Measurements from ENCODE around the gene DIDO1. TPM values are rescaled to one million over a fixed set of nuclear protein-coding genes. Genes with fewer than 3 reads are reported as not detected.
A peak's percentile ranks its signal among the peaks of the same experiment; 100 is the strongest.

The DIDO1 gene
- 10 to 100 TPM; 51.4 to 51.5 TPM for total RNA-seq

DNA sequence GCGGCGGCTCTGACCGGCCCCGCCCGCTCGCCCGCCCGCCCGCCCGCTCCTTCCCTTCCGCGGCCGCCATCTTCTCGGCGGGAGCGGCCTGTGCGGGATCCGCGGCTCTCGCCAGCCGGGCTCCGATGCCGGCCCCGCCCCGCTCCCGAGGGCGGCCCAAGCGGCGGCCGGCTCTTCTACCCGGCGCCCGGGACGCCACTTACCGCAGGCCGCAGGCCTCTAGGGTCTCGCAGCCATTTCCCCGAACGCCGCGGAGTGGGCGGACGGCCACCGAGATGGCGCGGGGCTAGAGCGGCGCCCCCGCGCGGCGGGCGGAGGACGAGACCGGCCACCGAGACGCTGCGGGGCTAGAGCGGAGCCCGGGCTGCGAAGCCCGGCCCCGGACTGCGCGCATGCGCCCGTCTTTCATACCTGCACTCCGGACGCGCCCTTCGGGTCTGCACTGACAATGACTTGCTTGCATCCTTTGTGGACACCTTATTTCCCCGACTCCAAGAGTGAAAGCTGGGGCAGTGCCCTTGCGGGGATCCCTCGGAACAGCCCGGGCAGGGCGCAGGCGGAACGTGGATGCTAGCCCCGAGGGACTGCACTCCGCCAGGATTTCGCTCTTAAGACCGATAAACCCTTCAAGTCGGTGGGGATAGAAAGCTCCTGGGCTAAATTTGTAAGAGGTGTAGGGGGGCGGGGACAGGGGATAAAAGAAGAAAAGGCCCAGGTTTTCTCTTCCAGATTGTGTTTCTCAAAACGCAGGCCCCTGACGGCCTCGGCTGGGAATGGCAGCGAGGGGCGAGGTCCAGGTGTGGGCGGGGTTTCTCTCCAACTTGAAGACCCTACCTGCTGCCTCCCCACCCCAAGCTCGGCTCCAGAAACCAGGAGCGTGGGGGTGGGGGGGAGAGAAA, at the start of gene DIDO1:
DIDO1 (minus strand) TSS at position 277 of the 899 bp plus-strand sequence.
- no peaks in the 10 kb centered on the region for H3K9me3 Mint-ChIP-seq
- H3K4me3 Mint-ChIP-seq, result peak within 1 kb of the TSS; percentile 93
- H3K36me3 Mint-ChIP-seq (ENCODE audit: low read depth), result peaks cover 47% of the 10 kb centered on the region
- peak within 1 kb of the TSS; percentile 94 for H3K27ac Mint-ChIP-seq
- peak; percentile 71 for ATAC-seq (replicated peaks)
- no peaks in the 10 kb centered on the region for H3K27me3 Mint-ChIP-seq
- peaks cover 39% of the 10 kb centered on the region for H3K4me1 Mint-ChIP-seq

DNA sequence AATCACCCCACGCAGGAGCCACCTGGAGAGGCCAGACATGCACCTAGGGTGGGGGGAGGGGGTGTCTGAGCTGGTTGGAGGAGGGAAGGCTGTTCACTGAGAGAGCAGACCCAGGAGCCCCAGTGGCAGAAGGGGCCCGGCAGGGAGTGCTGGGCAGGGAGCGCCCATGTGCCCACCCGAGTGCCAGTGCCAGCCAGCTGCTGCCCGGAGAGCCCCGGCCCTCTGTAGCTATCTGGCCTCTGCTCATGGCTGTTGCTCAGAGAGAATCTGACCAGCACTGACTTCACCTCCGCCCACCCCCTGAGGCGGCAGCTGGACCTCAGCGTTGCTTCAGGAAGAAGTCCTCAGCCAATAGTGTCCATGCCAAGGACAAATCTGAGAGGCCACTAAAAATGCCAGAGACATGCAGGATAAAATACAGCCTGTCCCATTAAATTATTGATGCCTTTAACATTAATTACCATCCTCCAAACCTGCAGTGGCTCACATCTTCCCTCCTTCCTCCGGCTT, 49.0 kb upstream of the DIDO1 start:
- Mint-ChIP-seq H3K9me3 (no peaks in the 10 kb centered on the region), H3K4me1 (peaks cover 13% of the 10 kb centered on the region), H3K4me3 (no peak overlapping the region), H3K27ac (no peak overlapping the region), H3K36me3 (ENCODE audit: low read depth) (no peaks in the 10 kb centered on the region), H3K27me3 (peaks cover 33% of the 10 kb centered on the region)
- ATAC-seq (replicated peaks), result no peak

DNA sequence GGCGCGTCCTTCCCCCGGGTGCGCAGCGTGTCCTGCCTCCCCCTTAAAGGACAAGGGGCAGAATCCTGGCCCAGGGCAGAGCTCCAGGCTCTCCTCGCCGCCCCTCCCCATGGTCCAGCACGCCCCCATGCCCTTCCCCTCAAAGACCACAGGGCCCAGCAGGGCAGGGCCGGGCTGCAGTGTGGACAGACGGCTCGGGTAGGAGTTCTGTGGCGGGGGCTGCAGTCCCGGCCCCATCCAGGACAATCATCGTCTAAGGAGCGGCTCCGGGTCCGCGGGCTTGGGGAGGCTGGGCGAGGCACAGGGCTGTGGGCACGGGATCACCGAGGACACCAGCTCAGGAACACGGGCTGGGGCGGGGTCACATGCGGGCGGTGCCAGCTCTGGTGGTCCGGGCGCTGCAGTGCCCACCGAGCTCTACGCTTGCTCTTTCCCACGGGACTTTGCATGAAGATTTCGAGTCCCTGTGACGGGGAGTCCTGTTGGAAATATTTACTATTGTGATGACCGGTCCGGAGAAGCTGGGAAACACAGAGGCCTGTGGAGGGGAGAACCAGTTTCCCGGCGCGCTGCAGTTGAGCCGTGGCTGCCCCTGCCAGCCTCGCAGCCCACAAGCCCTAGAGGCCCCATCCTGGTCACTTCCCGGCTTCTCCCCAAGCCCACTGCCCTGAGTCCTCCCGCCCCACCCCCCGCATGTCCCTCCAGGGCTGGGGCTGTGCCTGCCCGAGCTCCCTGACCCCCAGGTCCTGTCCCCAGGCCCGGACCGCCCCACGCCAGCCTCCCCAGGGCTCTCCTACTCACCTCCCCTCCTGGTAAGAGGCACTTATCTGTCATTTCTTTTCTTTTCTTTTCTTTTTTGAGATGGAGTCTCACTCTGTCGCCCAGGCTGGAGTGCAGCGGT, 46.8 kb upstream of the DIDO1 start:
- Mint-ChIP-seq H3K4me1 (peaks cover 13% of the 10 kb centered on the region), H3K27ac (peak overlapping the region; percentile 19), H3K27me3 (peaks cover 30% of the 10 kb centered on the region), H3K4me3 (peak overlapping the region; percentile 3), H3K36me3 (ENCODE audit: low read depth) (no peaks in the 10 kb centered on the region), H3K9me3 (no peaks in the 10 kb centered on the region)
- no peak for ATAC-seq (replicated peaks)

DNA sequence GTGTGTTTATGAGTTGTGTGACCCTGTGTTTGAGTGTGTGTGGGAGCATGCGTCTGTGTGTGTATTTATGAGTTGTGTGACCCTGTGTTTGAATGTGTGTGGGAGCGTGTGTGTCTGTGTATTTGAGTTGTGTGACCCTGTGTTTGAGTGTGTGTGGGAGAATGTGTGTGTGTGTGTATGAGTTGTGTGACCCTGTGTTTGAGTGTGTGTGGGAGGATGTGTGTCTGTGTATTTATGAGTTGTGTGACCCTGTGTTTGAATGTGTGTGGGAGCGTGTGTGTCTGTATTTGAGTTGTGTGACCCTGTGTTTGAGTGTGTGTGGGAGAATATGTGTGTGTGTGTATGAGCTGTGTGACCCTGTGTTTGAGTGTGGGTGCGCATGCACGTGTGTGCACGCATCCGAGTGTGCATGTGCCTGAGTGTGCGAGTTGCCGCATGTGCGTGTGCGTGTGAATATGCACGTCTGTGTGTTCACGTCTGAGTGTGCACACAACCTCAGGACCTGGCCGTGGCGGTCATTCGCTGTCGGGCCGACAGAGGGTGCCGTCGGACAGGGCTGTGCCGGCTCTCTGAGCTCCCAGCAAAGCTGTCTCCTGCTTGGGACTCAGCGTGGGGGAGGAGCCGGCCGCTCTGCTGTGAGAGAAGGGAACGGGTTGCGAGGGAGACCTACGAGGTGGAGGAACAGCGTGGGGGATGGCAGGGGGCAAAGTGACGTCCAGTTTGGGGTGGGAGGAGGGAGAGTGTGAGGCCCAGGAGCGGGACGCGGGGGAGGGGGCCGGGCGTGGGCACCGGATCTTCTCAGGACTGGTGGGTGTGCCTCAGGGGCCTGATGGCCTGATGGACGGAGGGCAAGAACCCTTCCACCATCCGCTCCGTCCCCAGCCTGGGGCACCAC, 45.9 kb upstream of the DIDO1 start:
- H3K27ac Mint-ChIP-seq, result peak overlapping the region; percentile 19
- H3K9me3 Mint-ChIP-seq, result no peaks in the 10 kb centered on the region
- peaks cover 30% of the 10 kb centered on the region for H3K27me3 Mint-ChIP-seq
- peaks cover 13% of the 10 kb centered on the region for H3K4me1 Mint-ChIP-seq
- no peaks in the 10 kb centered on the region for H3K36me3 Mint-ChIP-seq (ENCODE audit: low read depth)
- peak overlapping the region; percentile 3 for H3K4me3 Mint-ChIP-seq
- ATAC-seq (replicated peaks), result peak; percentile 99

DNA sequence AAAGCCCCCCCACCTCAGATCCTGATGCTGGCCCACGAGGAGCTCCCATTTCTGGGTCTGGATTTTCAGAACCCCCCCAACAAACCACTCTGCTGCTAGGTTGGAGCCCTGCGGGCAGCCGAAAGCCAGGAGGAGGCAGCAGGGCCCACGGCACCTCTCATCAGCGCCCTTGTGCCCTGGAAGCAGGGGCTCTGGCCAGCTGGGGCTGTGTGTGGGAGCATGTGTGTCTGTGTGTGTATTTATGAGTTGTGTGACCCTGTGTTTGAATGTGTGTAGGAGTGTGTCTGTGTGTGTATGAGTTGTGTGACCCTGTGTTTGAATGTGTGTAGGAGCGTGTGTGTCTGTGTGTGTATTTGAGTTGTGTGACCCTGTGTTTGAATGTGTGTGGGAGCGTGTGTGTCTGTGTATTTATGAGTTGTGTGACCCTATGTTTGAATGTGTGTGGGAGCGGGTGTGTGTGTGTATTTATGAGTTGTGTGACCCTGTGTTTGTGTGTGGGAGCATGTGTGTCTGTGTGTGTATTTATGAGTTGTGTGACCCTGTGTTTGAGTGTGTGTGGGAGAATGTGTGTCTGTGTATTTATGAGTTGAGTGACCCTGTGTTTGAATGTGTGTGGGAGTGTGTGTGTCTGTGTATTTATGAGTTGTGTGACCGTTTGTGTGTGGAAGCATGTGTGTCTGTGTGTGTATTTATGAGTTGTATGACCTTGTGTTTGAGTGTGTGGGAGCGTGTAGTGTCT, 45.1 kb upstream of the DIDO1 start:
- H3K27ac Mint-ChIP-seq, result peak overlapping the region; percentile 19
- no peak for ATAC-seq (replicated peaks)

GRCh38 chr20:62970307-62971210, 44.3 kb upstream of the DIDO1 start:
- no peak overlapping the region for H3K27ac Mint-ChIP-seq

More for the DNA sequence above, 45.1 kb upstream of the DIDO1 start:
- Mint-ChIP-seq H3K27me3 (peaks cover 27% of the 10 kb centered on the region), H3K4me1 (peaks cover 13% of the 10 kb centered on the region), H3K36me3 (ENCODE audit: low read depth) (no peaks in the 10 kb centered on the region), H3K4me3 (peak overlapping the region; percentile 3), H3K9me3 (no peaks in the 10 kb centered on the region)

GRCh38 chr20:62969939-62970306, 43.6 kb upstream of the DIDO1 start:
- H3K4me3 Mint-ChIP-seq, result no peak overlapping the region
- no peaks in the 10 kb centered on the region for H3K36me3 Mint-ChIP-seq (ENCODE audit: low read depth)
- H3K4me1 Mint-ChIP-seq, result peaks cover 13% of the 10 kb centered on the region
- no peak overlapping the region for H3K27ac Mint-ChIP-seq
- peaks cover 23% of the 10 kb centered on the region for H3K27me3 Mint-ChIP-seq
- H3K9me3 Mint-ChIP-seq, result no peaks in the 10 kb centered on the region
- ATAC-seq (replicated peaks), result no peak

More at GRCh38 chr20:62970307-62971210, 44.3 kb upstream of the DIDO1 start:
- Mint-ChIP-seq H3K36me3 (ENCODE audit: low read depth) (no peaks in the 10 kb centered on the region), H3K9me3 (no peaks in the 10 kb centered on the region), H3K27me3 (peaks cover 24% of the 10 kb centered on the region), H3K4me3 (no peak overlapping the region), H3K4me1 (peaks cover 13% of the 10 kb centered on the region)
- no peak for ATAC-seq (replicated peaks)

- Mint-ChIP-seq H3K4me1 (peaks cover 13% of the 10 kb centered on the region), H3K9me3 (no peaks in the 10 kb centered on the region), H3K27ac (no peak overlapping the region), H3K4me3 (no peak overlapping the region), H3K36me3 (ENCODE audit: low read depth) (no peaks in the 10 kb centered on the region), H3K27me3 (peaks cover 17% of the 10 kb centered on the region)
- no peak for ATAC-seq (replicated peaks)
Observed at GRCh38 chr20:62969179-62969760, 43.0 kb upstream of the DIDO1 start.

GRCh38 chr20:62968378-62969178, 42.3 kb upstream of the DIDO1 start:
- Mint-ChIP-seq H3K36me3 (ENCODE audit: low read depth) (no peaks in the 10 kb centered on the region), H3K9me3 (no peaks in the 10 kb centered on the region), H3K4me1 (peaks cover 13% of the 10 kb centered on the region), H3K27ac (no peak overlapping the region), H3K4me3 (no peak overlapping the region), H3K27me3 (peaks cover 14% of the 10 kb centered on the region)
- no peak for ATAC-seq (replicated peaks)

GRCh38 chr20:62967628-62968351, 41.5 kb upstream of the DIDO1 start:
- H3K36me3 Mint-ChIP-seq (ENCODE audit: low read depth), result no peaks in the 10 kb centered on the region
- no peak for ATAC-seq (replicated peaks)
- H3K4me1 Mint-ChIP-seq, result peaks cover 13% of the 10 kb centered on the region
- no peak overlapping the region for H3K4me3 Mint-ChIP-seq
- no peaks in the 10 kb centered on the region for H3K9me3 Mint-ChIP-seq
- peaks cover 14% of the 10 kb centered on the region for H3K27me3 Mint-ChIP-seq
- H3K27ac Mint-ChIP-seq, result no peak overlapping the region

DNA sequence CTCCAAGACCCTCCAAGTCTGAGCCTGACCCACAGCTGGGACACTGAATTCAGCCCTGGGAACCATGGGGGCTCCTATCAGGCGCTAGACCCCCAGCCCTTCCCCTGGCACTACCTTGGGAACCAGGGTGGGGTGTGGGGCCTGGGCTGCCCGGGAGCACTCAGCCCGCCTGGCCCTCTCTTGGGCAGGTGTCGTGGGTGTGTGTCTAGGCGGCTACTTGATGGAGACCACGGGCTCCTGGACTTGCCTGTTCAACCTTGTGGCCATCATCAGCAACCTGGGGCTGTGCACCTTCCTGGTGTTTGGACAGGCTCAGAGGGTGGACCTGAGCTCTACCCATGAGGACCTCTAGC, 40.8 kb upstream of the DIDO1 start:
- ATAC-seq (replicated peaks), result no peak

More for the DNA sequence above, 40.8 kb upstream of the DIDO1 start:
- H3K4me1 Mint-ChIP-seq, result peaks cover 8% of the 10 kb centered on the region
- no peaks in the 10 kb centered on the region for H3K9me3 Mint-ChIP-seq
- H3K27ac Mint-ChIP-seq, result no peak overlapping the region
- no peak overlapping the region for H3K4me3 Mint-ChIP-seq
- no peaks in the 10 kb centered on the region for H3K36me3 Mint-ChIP-seq (ENCODE audit: low read depth)
- peaks cover 10% of the 10 kb centered on the region for H3K27me3 Mint-ChIP-seq
